B cell (primary cell): Measurements from ENCODE around the gene CENPX.

Experiments
- EZH2 ChIP-seq: IDR thresholded peaks from 2 replicates; pipeline ENCODE4 v1.6.1; 2012; ENCODE audit warnings: borderline replicate concordance, low read depth, mild to moderate bottlenecking, moderate library complexity, low read length; ENCODE audit not compliant: insufficient read depth, poor library complexity, severe bottlenecking
- TF ChIP-seq, protein P1 (sequence below): fragments of 200-600 bp; IDR thresholded peaks from one replicate; pipeline ENCODE4 v1.8.0; 2022; ENCODE audit warnings: antibody characterized with exemption, mild to moderate bottlenecking

DNA sequence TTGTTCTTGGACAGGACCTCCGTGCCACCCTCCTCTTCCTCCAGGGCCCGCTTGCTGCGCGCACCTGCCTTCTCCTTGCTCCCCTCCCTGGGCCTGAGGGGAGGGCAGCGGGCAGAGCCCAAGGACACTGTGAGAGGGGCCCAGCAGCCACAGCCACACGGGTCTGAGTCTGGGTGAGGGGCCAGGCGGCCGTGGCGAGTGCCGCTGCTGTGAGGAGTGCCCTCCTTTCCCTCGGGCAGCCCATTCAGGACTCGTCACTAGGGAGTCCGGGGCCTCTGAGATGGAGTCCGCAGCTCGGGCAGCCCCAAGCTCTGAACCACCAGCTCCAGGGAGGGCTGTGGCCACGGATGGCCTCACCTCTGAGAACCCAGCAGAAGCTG is 37.3 kb upstream of the CENPX start:
- TF ChIP-seq, protein P1, sequence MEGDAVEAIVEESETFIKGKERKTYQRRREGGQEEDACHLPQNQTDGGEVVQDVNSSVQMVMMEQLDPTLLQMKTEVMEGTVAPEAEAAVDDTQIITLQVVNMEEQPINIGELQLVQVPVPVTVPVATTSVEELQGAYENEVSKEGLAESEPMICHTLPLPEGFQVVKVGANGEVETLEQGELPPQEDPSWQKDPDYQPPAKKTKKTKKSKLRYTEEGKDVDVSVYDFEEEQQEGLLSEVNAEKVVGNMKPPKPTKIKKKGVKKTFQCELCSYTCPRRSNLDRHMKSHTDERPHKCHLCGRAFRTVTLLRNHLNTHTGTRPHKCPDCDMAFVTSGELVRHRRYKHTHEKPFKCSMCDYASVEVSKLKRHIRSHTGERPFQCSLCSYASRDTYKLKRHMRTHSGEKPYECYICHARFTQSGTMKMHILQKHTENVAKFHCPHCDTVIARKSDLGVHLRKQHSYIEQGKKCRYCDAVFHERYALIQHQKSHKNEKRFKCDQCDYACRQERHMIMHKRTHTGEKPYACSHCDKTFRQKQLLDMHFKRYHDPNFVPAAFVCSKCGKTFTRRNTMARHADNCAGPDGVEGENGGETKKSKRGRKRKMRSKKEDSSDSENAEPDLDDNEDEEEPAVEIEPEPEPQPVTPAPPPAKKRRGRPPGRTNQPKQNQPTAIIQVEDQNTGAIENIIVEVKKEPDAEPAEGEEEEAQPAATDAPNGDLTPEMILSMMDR = no peak
- TF ChIP-seq EZH2 = no peak
